SIG-M5 (cell line): ENCODE results near the gene CEP97.

Source experiments
- DNase-seq: peaks from one replicate; lab custom pipeline; 2025; lab: John Stamatoyannopoulos, UW

The CEP97 gene

GRCh38 chr3:101816215-101817149 lies 92.1 kb downstream of the CEP97 start:
- DNase-seq, result no peak

GRCh38 chr3:101817992-101818391 lies 93.6 kb downstream of the CEP97 start:
- no peak for DNase-seq

- no peak for DNase-seq
Measured at GRCh38 chr3:101819649-101820206, 95.3 kb downstream of the CEP97 start.
